Frontal cortex (tissue), 4 donors: Measurements from ENCODE around the gene ASTN2. TPM values are rescaled to one million over a fixed set of nuclear protein-coding genes. Genes with fewer than 3 reads are reported as not detected.

Experiments
- DNase-seq, 2 donors: peaks; one replicate each; pipeline ENCODE4 v3.0.0; 2012; ENCODE audit warnings: low spot score in 2 of 2
- FAIRE-seq: peaks from 2 replicates; lab custom pipeline; 2012; peaks lifted over from hg19 to GRCh38; lab: Jason Lieb, UNC
- total RNA-seq: library from RNA; depleted of rRNA; stranded (reverse); fragments of >200 nt; gene quantifications from one replicate; pipeline ENCODE4 v1.2.3, GENCODE V29; 2014
- donor health status: control.
- donor health status: control.
- donor health status: control.

The ASTN2 gene
- total RNA-seq, 1 donor from 2014 or later: 23.2 TPM

DNA sequence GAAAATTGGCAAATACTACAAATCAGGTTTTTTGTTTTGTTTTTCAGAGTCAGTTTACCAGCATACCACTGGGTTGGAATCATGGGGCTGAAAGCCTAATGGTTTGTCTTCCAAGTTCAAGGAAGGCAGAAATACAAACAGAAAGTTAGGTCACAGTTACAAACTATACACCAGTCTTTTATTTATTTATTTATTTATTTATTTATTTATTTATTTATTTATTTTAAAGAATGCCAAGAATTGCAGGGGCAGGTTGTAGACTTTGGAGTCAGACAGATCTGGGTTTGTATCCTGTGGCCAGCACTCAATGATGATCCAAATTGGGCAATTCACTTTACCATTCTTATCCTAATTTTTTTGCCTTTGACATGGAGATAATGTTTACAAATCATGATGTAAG, 353.9 kb downstream of the ASTN2 start:
- FAIRE-seq: no peak
- no peak for DNase-seq

DNA sequence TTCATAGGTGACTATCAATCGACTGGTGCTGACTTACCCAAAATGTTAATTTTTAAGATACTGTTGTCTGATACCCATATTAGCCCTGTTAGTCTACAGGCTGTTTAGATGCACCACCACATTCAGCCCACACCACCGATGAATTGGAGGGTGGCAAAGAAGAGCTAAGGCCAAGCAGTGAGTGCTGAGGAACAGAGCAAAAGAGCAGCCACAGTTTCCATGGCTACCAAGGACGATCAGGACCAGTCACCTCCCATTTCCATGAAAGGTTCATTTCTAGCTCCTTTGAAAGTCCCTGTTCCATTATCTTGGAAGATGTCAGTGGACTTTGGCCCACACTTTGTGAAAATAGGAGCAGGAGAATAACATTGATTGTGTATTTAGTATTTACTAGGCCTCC, 364.9 kb downstream of the ASTN2 start:
- DNase-seq (no peak), FAIRE-seq (no peak)

GRCh38 chr9:117046666-117047327, 368.1 kb downstream of the ASTN2 start:
- DNase-seq (no peak), FAIRE-seq (no peak)

DNA sequence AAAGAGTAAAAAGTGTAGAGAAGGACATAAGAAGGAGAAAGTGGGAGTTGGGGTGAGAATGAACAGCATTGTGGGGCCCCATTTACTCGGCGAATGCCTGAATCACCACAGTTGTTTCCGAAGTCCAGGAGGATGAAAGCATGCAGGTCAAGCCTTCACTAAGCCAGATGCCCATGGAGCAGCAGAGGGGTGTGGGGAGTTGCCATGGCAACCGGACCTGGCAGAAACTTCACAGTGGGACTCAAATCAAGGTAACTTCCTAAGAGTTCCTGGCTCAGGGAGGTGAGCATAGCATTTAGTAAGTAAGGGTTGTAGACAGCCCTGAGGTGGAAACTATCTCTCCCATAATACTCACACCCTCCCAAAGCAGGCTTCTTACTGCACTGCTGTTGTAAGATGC, 370.6 kb downstream of the ASTN2 start:
- FAIRE-seq: no peak

GRCh38 chr9:117043159-117043558, 371.7 kb downstream of the ASTN2 start:
- FAIRE-seq: no peak
- no peak for DNase-seq

More for the DNA sequence above, 370.6 kb downstream of the ASTN2 start:
- DNase-seq: no peak

DNA sequence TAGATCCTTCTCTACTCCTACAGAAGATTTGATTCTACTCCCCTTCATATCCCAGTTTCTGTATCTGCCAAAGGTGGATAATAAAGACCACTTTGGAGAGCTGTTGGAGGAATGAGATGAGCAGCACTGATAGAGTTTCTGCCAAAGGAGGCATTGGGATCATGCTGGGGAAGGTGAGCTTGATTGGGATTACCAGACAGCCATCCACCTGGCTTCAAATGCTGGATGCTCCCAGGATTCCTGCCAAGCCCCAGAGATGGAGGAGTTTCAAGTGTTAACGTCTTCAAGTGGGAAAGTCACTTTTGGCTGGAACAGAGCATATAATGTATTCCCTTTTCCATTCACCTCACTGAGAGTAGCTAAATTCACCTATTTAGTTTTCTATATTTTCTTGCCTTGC, 379.3 kb downstream of the ASTN2 start:
- FAIRE-seq: no peak
- DNase-seq: no peak

DNA sequence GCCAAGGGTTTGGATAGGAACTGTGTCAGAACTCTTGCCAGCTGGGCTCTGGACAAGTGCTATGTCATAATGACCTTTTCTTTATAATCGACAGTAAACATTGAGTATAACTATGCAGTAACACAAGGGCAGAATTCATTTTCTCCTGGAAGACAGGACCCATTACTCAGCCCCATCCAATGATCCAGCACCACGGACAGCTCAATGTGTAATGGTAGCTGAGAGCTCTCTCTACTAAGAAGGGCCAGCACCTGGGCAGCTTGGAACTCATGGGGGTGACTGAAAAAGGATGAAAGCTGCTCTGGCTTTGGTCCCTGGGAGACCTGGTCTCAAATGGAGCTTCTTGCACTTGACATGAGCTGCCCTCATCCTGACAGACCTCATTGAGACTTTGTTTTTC, 380.0 kb downstream of the ASTN2 start:
- FAIRE-seq (no peak), DNase-seq (no peak)

DNA sequence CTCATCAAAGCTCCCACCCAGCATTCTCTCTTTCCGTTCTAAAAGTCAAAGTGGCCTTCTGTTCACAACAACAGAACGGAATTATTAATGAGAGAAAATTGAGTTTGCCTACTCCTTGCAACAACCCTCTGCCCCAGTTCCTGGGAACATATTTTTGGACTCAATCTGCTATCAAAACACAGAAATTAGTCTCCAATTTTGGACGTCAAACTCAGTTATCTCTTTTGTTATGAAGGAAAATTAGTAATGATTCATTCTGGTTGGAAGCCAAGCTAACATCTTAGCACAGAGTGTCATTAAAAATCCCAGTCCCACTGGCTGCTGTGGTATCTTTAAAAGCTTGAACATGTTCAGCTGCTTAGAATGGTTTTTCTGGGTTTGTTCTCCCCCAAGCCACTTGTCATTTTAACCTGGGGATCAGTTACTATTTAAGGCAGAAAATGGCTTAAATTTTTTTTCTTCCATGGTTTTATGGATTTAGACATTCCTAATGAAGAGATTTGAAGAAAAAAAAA, 384.5 kb downstream of the ASTN2 start:
- no peak for DNase-seq
- no peak for FAIRE-seq

GRCh38 chr9:117029341-117029740, 385.5 kb downstream of the ASTN2 start:
- DNase-seq (no peak), FAIRE-seq (no peak)

DNA sequence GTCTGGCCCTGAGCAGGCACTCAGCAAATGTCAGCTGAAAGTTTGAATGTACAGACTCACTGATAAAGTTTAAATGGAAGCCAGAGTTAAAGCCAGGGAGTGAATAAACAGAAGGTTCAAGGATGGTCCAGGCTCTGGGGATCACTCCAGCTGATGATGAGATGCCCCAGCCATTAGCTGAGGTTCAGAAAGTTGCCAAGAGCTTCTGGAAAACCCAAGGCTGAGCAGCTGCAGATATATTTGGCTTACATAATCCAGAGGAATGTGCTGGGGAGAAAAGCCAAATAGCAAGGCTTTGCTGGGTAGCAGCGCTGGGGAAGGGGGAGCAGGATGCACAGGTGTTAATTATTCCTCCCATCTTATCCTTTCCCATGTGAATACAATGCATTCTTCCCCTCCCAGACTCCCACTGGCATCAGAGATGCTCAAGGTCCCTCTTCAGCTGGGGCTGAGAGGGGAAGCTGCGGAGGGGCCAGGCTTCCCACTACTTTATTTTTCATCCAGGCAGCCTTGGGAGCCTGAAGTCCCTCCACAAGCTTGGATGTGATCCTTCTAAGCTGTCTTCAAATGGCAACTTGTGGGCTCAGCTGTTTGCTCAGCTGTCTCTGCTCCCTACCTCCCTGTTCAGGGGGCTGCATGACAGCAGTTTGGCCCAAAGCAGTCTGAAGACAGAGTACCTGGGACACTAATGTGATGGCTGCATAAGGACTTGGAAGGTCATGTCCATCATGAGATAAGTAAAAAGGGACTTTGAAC, 386.6 kb downstream of the ASTN2 start:
- no peak for DNase-seq
- FAIRE-seq: no peak

DNA sequence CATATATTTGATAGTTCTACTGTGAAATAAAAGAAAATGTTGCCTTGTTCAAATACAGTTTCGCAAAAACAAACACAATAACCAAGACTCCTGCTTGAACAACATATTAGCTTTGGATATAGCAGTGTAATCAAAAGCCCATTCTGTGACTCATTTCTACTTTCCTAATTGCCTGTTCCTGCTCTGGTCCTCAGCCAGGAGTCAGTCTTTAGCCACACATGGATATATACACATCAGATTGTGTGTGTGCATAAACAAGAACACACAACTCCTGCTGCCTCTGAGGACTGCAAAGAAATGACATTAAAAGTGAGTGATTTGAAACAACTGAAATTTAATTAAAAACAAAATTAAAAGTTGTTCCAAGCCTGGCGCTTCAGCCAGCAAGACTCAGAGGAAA, 393.0 kb downstream of the ASTN2 start:
- FAIRE-seq (no peak), DNase-seq (no peak)

DNA sequence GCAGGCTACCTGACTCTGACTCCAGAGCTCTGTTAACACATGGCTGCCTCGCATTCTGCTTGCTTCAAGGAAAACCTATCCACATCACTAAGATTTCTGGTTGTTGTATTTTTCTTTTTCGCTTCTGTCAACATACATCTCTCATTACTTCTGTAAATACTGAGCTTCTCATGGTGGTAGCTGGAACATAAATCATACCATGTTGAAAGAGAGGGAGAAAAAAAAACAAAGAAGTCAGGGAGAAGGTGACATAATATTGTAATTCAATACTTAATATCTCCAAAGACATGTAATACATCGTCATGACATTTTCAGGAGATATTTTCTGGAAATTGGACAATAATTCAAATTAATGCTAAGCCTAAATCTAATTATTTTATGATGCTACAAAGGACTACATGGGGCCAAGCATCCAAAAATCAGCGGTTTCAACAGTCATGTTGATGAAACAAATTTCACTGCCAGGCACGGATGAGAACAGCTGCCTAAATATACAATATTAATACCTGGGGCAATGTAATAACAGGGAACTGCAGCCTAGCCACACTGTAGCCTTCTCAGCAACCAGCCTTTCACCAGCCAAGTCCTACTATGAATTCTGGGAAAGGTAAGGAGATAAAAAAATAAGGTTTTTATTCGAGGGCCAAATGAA, 395.8 kb downstream of the ASTN2 start:
- DNase-seq (no peak), FAIRE-seq (no peak)

- DNase-seq (no peak), FAIRE-seq (no peak)
These were observed 397.4 kb downstream of the ASTN2 start for GRCh38 chr9:117017414-117017985.

GRCh38 chr9:117014061-117014460, 400.8 kb downstream of the ASTN2 start:
- no peak for FAIRE-seq
- no peak for DNase-seq

DNA sequence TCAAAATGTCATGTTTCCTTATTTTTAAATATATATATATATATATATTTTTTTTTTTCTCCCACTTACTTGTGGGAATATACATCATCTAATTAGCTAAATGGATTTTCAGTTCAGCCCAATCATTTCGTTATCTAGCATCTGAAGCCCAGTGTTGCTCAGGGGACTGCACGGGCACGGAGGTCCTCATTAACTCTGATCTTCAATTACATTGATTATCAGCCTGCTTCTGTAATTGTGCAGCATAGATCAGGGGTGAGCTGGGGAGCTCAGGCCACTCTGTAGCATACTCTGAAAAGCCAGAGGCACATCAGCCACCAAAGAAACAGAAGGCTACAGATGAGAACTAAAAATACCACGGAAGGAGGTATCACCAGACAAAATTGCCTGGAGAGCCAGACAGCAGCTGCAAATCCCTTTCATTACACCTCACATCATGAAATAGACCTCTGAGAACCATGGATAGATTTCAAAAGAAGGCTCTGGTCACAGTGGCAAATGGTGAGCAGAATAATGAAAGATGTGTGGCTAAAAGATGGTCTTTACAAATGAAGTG, 401.3 kb downstream of the ASTN2 start:
- FAIRE-seq (no peak), DNase-seq (no peak)

DNA sequence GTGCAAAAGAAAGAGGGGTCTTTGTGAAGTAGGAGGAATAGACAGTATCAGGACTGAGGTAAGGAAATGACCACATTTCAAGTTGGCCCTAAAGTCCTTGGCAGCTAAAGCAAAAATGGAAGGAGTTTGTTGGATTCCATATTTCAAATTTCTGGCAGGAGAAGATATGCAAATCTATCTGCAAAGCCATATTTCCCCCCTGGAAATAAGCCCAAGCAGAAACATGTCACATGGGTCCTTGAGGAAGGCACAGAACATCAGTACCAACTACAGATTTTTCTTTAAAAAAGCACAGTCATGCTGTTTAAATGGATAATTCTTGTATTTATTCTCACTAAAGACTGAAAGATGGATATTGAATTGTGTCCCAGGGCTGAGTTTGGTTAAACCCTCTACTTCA, 404.8 kb downstream of the ASTN2 start:
- DNase-seq (no peak), FAIRE-seq (no peak)

DNA sequence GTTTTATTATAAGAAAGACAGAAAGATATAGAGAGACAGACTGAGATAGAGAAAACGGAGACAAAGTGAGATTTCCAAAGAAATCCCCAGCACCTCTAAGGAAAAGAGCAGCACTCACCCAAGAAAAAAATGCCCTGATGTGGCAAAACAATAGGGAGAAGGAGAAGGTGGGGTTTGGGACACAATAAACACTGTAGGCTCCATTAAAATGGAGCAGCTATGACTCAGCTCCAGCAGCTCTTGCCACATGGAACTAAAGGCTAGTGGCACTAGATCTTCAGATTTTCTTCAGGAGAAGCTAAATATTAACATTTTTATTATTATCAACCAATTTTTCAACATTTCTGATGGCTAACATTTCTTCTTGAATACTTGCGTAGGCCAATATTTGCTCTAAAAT, 406.0 kb downstream of the ASTN2 start:
- DNase-seq: no peak
- no peak for FAIRE-seq

DNA sequence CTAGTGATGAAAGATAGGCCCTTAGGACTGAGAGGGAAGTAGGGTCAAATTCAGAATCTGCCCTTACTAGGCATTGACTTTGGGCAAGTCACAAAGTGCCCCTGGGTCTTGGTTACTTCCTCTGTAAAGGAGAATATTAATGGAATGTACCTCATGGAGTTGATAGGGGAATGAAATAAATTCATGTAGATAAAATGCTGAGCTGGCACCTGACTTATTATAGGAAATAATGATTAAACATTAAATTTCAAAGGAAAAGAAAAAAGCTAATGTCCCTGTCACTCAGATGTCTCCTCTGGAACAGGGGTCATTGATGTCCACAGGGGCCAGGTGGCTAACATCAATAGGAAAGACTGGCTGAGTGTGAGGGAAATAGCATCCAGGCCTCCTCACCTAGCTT, 406.4 kb downstream of the ASTN2 start:
- FAIRE-seq: no peak
- no peak for DNase-seq

DNA sequence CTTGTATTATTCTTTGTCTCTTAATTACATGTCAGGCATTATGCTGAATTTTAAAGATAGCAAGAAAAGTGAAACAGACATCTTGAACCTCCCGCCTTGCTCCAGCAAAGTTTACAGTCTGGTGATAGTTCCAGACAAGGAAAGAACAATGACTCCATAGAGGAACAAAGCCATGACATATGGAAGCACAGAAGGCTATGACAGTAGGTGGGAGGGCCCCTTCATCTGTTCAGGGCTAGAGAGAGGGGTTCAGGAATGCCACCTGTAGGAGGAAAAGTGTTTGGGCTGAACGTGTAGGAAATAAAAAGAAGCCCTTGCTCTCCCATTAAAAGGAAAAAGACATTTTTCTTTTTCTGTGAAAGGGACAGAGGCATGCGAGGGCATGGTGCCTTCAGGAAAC, 412.2 kb downstream of the ASTN2 start:
- DNase-seq (no peak), FAIRE-seq (no peak)

- FAIRE-seq: no peak
- peak in 1 of 2 donors; percentile 10 for DNase-seq
These were observed 414.0 kb downstream of the ASTN2 start for GRCh38 chr9:117000834-117001233.
